GM13976 (cell line): ENCODE data around the gene GPR75.
A peak's percentile ranks its signal among the peaks of the same experiment; 100 is the strongest.
"Not testable (repeated sequence)": the region's sequence is repeated elsewhere in the genome, so short reads cannot be mapped to it uniquely, and the experiment has no call there.

Experiments
- DNase-seq: peaks from one replicate; pipeline ENCODE4 v3.0.0; 2012; ENCODE audit warnings: low spot score
- in situ Hi-C: fragments of 300-500 bp; cut with MboI; formaldehyde crosslinking; loops from one replicate; pipeline ENCODE4 v1.12.0; 2022; ENCODE audit warnings: low sequenced_read_pairs, mixed read lengths, inconsistent platforms; ENCODE audit not compliant: unreplicated experiment
- TF ChIP-seq, protein P1 (sequence below): IDR thresholded peaks from 2 replicates; pipeline ENCODE4 v1.5.1; 2012; ENCODE audit warnings: borderline replicate concordance, mild to moderate bottlenecking; ENCODE audit not compliant: insufficient read depth; ENCODE audit errors: extremely low read depth, missing control alignments, control extremely low read depth

Gene GPR75

GRCh38 chr2:53827398-53828175 lies 32.2 kb downstream of the GPR75 start:
- TF ChIP-seq, protein P1, sequence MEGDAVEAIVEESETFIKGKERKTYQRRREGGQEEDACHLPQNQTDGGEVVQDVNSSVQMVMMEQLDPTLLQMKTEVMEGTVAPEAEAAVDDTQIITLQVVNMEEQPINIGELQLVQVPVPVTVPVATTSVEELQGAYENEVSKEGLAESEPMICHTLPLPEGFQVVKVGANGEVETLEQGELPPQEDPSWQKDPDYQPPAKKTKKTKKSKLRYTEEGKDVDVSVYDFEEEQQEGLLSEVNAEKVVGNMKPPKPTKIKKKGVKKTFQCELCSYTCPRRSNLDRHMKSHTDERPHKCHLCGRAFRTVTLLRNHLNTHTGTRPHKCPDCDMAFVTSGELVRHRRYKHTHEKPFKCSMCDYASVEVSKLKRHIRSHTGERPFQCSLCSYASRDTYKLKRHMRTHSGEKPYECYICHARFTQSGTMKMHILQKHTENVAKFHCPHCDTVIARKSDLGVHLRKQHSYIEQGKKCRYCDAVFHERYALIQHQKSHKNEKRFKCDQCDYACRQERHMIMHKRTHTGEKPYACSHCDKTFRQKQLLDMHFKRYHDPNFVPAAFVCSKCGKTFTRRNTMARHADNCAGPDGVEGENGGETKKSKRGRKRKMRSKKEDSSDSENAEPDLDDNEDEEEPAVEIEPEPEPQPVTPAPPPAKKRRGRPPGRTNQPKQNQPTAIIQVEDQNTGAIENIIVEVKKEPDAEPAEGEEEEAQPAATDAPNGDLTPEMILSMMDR = no peak
- DNase-seq = no peak
- in situ Hi-C loops = no loop called here

GRCh38 chr2:53826587-53827397 lies 33.0 kb downstream of the GPR75 start:
- in situ Hi-C loops = no loop called here
- DNase-seq = no peak
- TF ChIP-seq, protein P1 = no peak

- in situ Hi-C loops = no loop called here
- TF ChIP-seq, protein P1 = no peak
- no peak for DNase-seq
These were observed 33.7 kb downstream of the GPR75 start for GRCh38 chr2:53826030-53826410.

GRCh38 chr2:53823639-53824038 lies 36.1 kb downstream of the GPR75 start:
- DNase-seq, in situ Hi-C loops: not testable (repeated sequence)
- TF ChIP-seq, protein P1 = peak; percentile 31

- TF ChIP-seq, protein P1 = no peak
- no peak for DNase-seq
- in situ Hi-C loops = no loop called here
These were observed 38.0 kb downstream of the GPR75 start for GRCh38 chr2:53821810-53822209.

- in situ Hi-C loops = no loop called here
- TF ChIP-seq, protein P1 = no peak
- no peak for DNase-seq
These were observed 39.1 kb downstream of the GPR75 start for GRCh38 chr2:53820711-53821110.
